ENCODE data around the gene TRIP10.
"Not testable (repeated sequence)": the region's sequence is repeated elsewhere in the genome, so short reads cannot be mapped to it uniquely, and the experiment has no call there.

Gene TRIP10

DNA sequence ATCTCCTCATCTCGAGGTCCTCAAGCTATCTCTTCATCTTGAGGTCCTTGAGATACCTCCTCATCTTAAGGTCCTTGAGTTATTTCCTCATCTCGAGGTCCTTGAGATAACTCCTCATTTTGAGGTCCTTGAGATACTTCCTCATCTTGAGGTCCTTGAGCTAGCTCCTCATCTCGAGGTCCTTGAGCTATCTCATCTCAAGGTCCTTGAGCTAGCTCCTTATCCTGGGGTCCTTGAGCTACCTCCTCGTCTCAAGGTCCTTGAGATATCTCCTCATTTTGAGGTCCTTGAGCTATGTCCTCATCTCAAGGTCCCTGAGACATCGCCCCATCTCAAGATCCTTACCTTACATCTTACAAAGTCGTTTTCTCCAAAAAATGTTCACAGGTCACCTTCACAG, 51.8 kb downstream of the TRIP10 start:
- no peak for DNase-seq (ENCODE audit: low read depth in 1 of 2, low spot score in 1 of 2)

GRCh38 chr19:6793411-6793810, 53.9 kb downstream of the TRIP10 start:
- no peak for DNase-seq (ENCODE audit: low read depth in 1 of 2, low spot score in 1 of 2)

- no peak for DNase-seq (ENCODE audit: low read depth in 1 of 2, low spot score in 1 of 2)
These were observed 54.5 kb downstream of the TRIP10 start for GRCh38 chr19:6793973-6794372.

DNA sequence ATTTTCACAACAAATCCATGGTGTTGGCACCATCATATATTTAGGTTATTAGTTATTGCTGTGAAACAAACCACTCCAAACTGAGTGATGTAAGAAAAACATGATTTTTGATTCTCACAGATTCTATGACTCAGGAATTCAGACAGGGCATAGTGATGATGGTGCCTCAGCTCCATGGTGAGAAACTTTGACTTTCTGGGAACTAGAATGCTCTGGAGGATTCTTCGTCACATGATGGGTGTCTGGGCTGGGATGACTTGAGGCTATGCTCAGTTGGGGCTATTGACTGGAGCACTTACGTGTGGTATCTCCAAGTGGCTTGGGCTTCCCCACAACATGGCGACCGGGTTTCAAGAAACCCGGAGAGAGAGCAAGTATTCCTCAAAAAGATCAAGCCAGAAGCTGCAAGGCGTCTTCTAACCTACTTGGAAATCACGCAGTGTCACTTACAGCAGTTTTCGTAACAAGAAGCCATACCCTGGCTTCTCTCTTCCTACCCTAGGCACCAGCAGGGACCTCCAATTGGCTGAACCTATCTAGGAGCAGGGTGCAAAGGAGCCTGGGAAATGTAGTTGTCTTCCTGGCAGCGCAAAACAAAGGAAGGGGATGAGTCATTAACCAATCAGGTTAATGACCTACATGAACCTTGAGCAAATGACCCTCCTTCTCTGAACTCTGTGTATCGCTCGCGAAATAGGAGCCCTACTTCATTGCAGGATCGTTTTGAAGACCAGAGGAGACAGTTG, 55.4 kb downstream of the TRIP10 start:
- no peak for DNase-seq (ENCODE audit: low read depth in 1 of 2, low spot score in 1 of 2)

DNA sequence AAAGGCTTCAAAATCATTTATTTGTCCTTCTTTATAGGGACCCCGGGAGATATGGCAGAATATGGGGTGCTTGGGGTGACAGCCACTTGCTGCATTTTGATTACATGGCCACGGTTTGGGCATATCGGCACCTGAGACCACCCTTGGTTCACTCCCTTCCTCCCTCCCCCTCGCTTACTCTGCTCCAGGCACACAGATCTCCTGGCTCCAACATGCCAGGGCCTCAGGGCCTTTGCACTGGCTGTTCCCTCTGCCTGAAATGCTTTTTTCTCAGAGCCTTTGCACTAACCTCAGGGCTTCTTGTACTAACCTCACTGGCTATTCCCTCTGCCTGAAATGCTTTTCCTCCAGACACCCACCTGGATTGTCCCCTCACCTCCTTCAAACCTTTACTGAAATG, 56.8 kb downstream of the TRIP10 start:
- no peak for DNase-seq (ENCODE audit: low read depth in 1 of 2, low spot score in 1 of 2)

DNA sequence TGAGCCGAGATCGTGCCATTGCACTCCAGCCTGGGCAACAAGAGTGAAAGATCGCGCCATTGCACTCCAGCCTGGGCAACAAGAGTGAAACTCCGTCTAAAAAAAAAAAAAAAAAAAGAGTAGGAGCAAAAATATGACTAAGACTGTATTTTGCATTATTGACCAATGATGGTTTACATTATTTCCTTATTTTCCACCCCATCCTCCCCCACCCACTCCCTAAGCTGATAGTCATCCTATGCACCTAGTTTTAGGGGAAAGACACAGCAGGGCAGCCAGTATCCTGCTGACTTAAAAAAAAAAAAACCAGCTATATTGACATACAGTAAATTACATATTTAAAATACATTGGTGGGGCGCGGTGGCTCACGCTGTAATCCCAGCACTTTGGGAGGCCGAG, 58.2 kb downstream of the TRIP10 start:
- DNase-seq (ENCODE audit: low read depth in 1 of 2, low spot score in 1 of 2), result no peak

DNA sequence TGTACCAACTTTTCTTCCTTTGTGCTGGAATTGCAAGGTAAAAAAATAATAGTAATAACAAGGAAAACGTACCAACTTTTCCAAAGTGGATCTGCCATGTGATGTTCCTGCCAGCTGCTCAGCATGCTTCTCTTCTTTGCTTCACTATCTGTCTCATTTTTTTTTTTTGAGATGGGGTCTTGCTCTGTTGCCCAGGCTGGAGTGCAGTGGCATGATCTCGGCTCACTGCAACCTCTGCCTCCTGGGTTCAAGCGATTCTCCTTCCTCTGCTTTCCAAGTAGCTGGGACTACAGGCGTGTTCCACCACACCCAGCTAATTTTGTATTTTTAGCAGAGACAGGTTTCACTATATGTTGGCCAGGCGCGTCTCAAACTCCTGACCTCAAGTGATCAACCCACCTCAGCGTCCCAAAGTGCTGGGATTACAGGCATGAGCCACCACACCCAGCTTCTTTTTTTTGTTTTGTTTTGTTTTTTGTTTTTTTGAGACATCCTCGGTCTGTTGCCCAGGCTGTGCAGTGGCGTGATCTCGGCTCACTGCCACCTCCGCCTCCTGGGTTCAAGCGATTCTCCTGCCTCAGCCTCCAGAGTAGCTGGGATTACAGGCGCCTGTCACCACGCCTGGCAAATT, 60.8 kb downstream of the TRIP10 start:
- DNase-seq (ENCODE audit: low read depth in 1 of 2, low spot score in 1 of 2), result not testable (repeated sequence)

DNA sequence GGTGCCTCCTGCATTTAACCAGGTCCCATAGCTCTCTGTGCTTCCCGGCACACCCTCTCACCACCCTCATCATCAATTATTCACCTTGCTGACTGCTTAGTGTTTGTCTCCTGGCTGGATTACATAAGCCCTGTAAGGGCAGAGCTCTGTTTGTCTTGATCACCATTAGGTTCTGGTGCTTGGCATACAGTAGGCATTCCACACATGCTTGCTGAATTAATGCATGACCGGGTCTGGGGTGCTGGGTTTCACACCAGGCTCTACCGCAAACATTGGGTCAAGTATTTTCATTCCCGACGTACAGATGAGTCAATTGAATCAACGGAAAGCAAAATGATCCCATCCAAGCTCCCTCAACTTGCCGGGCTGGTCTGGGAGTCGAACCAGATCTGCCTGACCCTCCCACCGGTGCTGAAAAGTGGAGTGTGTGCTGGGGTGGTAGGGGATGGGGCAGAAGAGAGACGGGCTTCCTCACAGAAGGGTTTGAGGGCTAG, 61.6 kb downstream of the TRIP10 start:
- no peak for DNase-seq (ENCODE audit: low read depth in 1 of 2, low spot score in 1 of 2)
